Smooth muscle cell (in vitro differentiated cells): ENCODE measurements around the gene KCNK6. TPM values are rescaled to one million over a fixed set of nuclear protein-coding genes. Genes with fewer than 3 reads are reported as not detected.
A peak's percentile ranks its signal among the peaks of the same experiment; 100 is the strongest.

ENCODE experiments used
- DNase-seq: peaks from one replicate; lab custom pipeline; 2025; ENCODE audit not compliant: unreplicated experiment; lab: John Stamatoyannopoulos, UW
- H2AFZ ChIP-seq: fragments of 200-600 bp; sonication (generic); 2 replicates; pipeline ENCODE4 v1.6.0; 2016; ENCODE audit warnings: antibody characterized with exemption, low read depth, mild to moderate bottlenecking
- H3F3A ChIP-seq: fragments of 200-600 bp; sonication (generic); 2 replicates; pipeline ENCODE4 v1.6.0; 2017; ENCODE audit warnings: antibody characterized with exemption, low read depth
- H3K27ac ChIP-seq: fragments of 200-600 bp; sonication (generic); 2 replicates; pipeline ENCODE4 v1.5.1; 2016; ENCODE audit warnings: low read depth, mild to moderate bottlenecking
- H3K27me3 ChIP-seq: fragments of 200-600 bp; sonication (generic); 2 replicates; pipeline ENCODE4 v1.6.1; 2016; ENCODE audit warnings: low read depth, mild to moderate bottlenecking
- H3K36me3 ChIP-seq: fragments of 200-600 bp; sonication (generic); 2 replicates; pipeline ENCODE4 v1.5.1; 2016; ENCODE audit warnings: low read depth
- H3K4me1 ChIP-seq: fragments of 200-600 bp; sonication (generic); 2 replicates; pipeline ENCODE4 v1.5.1; 2016; ENCODE audit warnings: low read depth
- H3K4me2 ChIP-seq: fragments of 200-600 bp; sonication (generic); 2 replicates; pipeline ENCODE4 v1.6.0; 2016; ENCODE audit warnings: mild to moderate bottlenecking
- H3K4me3 ChIP-seq: fragments of 200-600 bp; sonication (generic); 2 replicates; pipeline ENCODE4 v1.5.1; 2016; ENCODE audit warnings: mild to moderate bottlenecking
- H3K79me2 ChIP-seq: fragments of 200-600 bp; sonication (generic); 2 replicates; pipeline ENCODE4 v1.6.0; 2016; ENCODE audit warnings: low read depth, mild to moderate bottlenecking
- H3K9ac ChIP-seq: fragments of 200-600 bp; sonication (generic); 2 replicates; pipeline ENCODE4 v1.6.0; 2016; ENCODE audit warnings: low read depth
- H3K9me3 ChIP-seq: fragments of 200-600 bp; sonication (generic); replicated peaks from 2 replicates; pipeline ENCODE4 v1.5.1; 2016; ENCODE audit warnings: low read depth
- H4K20me1 ChIP-seq: fragments of 200-600 bp; sonication (generic); 2 replicates; pipeline ENCODE4 v1.6.0; 2016; ENCODE audit warnings: low read depth
- WGBS: methylation state at CpG from one replicate; pipeline ENCODE4 v1.1.7; 2016; ENCODE audit warnings: low lambda C conversion rate; 5-methylcytosine and 5-hydroxymethylcytosine counted together
- polyA plus RNA-seq: library from polyadenylated mRNA; unstranded; fragments of >200 nt; fragmentation: Nextera tagmentation; extraction: Ambion mirVana; gene quantifications from 2 replicates; pipeline ENCODE4 v1.2.1, GENCODE V29; 2016
- total RNA-seq: library from RNA; depleted of rRNA; stranded (reverse); fragments of >200 nt; gene quantifications from 2 replicates; pipeline ENCODE4 v1.2.3, GENCODE V29; 2014
- TF ChIP-seq, protein P1 (sequence below): fragments of 200-600 bp; sonication (generic); IDR thresholded peaks from 2 replicates; pipeline ENCODE4 v1.5.1; 2017; ENCODE audit warnings: borderline replicate concordance, mild to moderate bottlenecking, antibody characterized with exemption; ENCODE audit not compliant: insufficient read depth, poor library complexity, severe bottlenecking

KCNK6 gene
- total RNA-seq (6.5 and 7.2 TPM in 2 replicates), polyA plus RNA-seq (12.6 and 13.4 TPM in 2 replicates)

DNA sequence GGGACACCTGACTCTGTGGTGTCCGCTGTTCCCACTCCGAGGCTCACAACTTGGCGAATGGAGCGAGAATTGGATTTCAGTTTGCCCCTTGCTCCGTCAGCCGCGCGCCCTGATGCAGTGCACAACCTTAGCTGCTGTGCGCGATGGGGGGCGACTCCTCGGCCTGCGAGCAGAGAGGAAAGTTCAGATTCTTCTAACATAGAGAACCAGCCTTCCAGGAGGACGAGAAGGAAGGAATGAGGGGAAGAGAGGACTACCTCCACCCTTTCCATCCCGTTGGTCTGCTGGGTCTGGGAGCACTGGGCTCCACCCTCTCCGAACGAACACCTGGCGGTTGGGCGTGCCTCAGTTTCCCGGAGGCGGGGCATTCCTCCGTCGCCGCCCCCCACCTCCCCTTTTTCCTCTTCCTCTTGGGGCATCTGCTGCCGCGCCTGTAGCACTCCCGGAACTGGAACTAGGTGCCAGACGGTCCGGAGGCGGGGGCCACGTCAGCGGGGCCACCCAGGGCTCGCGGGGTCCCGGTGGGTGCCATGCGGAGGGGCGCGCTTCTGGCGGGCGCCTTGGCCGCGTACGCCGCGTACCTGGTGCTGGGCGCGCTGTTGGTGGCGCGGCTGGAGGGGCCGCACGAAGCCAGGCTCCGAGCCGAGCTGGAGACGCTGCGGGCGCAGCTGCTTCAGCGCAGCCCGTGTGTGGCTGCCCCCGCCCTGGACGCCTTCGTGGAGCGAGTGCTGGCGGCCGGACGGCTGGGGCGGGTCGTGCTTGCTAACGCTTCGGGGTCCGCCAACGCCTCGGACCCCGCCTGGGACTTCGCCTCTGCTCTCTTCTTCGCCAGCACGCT lies at the start of gene KCNK6:
TSS of gene KCNK6 (plus strand) at position 425 of the 838 bp plus-strand sequence. CDS start at position 531, 106 bp downstream.
- H3K79me2 ChIP-seq: peaks cover 2% of the 10 kb centered on the region
- H3K4me2 ChIP-seq: peak within 1 kb of the TSS; percentile 92
- H3K27ac ChIP-seq: peak within 1 kb of the TSS; percentile 47
- no peaks in the 10 kb centered on the region for H3K9me3 ChIP-seq
- H3F3A ChIP-seq: peaks cover 3% of the 10 kb centered on the region
- no peaks in the 10 kb centered on the region for H3K27me3 ChIP-seq
- H3K9ac ChIP-seq: peak within 1 kb of the TSS; percentile 35
- TF ChIP-seq, protein P1, sequence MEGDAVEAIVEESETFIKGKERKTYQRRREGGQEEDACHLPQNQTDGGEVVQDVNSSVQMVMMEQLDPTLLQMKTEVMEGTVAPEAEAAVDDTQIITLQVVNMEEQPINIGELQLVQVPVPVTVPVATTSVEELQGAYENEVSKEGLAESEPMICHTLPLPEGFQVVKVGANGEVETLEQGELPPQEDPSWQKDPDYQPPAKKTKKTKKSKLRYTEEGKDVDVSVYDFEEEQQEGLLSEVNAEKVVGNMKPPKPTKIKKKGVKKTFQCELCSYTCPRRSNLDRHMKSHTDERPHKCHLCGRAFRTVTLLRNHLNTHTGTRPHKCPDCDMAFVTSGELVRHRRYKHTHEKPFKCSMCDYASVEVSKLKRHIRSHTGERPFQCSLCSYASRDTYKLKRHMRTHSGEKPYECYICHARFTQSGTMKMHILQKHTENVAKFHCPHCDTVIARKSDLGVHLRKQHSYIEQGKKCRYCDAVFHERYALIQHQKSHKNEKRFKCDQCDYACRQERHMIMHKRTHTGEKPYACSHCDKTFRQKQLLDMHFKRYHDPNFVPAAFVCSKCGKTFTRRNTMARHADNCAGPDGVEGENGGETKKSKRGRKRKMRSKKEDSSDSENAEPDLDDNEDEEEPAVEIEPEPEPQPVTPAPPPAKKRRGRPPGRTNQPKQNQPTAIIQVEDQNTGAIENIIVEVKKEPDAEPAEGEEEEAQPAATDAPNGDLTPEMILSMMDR: no peak
- H2AFZ ChIP-seq: peak within 1 kb of the TSS; percentile 93
- no peaks in the 10 kb centered on the region for H3K36me3 ChIP-seq
- H3K4me1 ChIP-seq: peaks cover 14% of the 10 kb centered on the region
- peak within 1 kb of the TSS; percentile 59 for H3K4me3 ChIP-seq
- no peak for DNase-seq
- H4K20me1 ChIP-seq: peaks cover 7% of the 10 kb centered on the region
- WGBS: 4% methylated on average over 75 of the region's 76 CpGs

DNA sequence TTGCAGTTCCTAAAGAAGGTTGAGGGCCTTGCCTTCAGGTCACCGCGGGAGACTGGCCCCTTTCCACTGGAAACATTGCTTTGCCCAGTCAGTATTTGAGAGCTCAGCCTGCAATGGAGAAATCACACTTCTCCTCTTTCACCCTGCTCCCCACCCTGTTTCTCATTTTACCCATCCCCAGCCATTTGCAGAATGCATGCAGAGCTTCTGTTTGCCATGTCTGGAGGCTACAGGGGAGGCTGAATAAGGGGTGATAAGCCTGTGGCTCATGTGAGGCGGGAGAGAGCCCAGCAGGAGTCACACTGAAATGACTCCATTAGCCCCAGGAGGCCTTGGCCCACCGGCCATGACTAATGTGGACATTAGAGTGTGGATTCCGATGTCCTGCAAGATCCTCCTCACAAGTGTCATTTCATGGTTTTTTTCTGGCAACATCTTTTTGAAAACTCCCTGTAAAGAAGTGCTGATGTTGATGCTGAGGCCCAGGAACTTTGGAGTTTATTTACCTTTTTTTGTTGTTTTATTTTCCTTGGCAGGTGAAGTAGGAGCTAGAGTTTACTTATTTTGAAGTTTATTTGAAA lies 49.0 kb upstream of the KCNK6 start:
- no peak overlapping the region for H3K9ac ChIP-seq
- H3K4me2 ChIP-seq: peak overlapping the region; percentile 60
- WGBS: 36% methylated on average over 5 of the region's 5 CpGs
- no peak for DNase-seq
- no peaks in the 10 kb centered on the region for H3K27me3 ChIP-seq
- H3F3A ChIP-seq: peaks cover 17% of the 10 kb centered on the region
- H3K27ac ChIP-seq: peak overlapping the region; percentile 67
- peaks cover 23% of the 10 kb centered on the region for H3K4me1 ChIP-seq
- TF ChIP-seq, protein P1: no peak
- no peaks in the 10 kb centered on the region for H3K36me3 ChIP-seq
- H3K79me2 ChIP-seq: peaks cover 63% of the 10 kb centered on the region
- H4K20me1 ChIP-seq: peaks cover 65% of the 10 kb centered on the region
- H2AFZ ChIP-seq: no peak overlapping the region
- no peaks in the 10 kb centered on the region for H3K9me3 ChIP-seq
- H3K4me3 ChIP-seq: no peak overlapping the region

DNA sequence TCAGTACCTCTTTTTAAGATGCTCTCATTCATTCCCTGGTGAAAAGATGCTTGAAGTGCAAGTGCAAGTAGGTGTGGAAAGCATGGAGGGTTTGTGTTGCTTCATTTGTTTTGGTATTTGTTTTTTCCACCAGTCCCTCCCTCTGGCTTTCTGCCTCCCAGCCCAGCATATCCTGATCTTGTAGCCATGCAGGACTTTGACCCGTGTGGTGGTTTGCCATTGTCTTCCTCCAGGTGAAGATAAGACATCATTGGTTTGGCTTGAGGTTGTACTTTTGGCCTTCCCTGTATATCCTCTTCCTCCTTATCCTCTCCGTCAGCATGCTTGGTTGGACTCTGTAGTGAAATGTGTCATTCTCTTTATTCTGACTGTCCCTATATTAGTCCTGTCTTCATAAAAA lies 46.1 kb upstream of the KCNK6 start:
- TF ChIP-seq, protein P1: no peak
- Histone ChIP-seq H3K4me2 (no peak overlapping the region), H2AFZ (no peak overlapping the region), H3K4me3 (no peak overlapping the region), H3K9me3 (no peaks in the 10 kb centered on the region), H3K27me3 (no peaks in the 10 kb centered on the region), H3K36me3 (no peaks in the 10 kb centered on the region), H4K20me1 (peaks cover 55% of the 10 kb centered on the region), H3K4me1 (peaks cover 17% of the 10 kb centered on the region), H3K9ac (no peak overlapping the region), H3F3A (peaks cover 26% of the 10 kb centered on the region), H3K27ac (no peak overlapping the region), H3K79me2 (peaks cover 50% of the 10 kb centered on the region)
- 96% methylated on average over 2 of the region's 2 CpGs for WGBS
- no peak for DNase-seq
